Heart left ventricle (tissue), 13 donors: Measurements from ENCODE around the gene SERPINF2.

Source experiments
- POLR2A ChIP-seq, 2 donors: fragments of 450-650 bp; IDR thresholded peaks; one replicate each; pipeline ENCODE4 v1.6.1; 2017; ENCODE audit warnings: antibody characterized with exemption in 2 of 2, mild to moderate bottlenecking in 2 of 2, moderate library complexity in 2 of 2
- TF ChIP-seq, protein P1 (sequence below), 12 donors: fragments of 200-600 bp; sonication (generic) in 4 of 12; IDR thresholded peaks; one replicate each; pipeline versions ENCODE4 v1.5.0 to v1.8.0; 2018 to 2022; ENCODE audit warnings: antibody characterized with exemption in 12 of 12, mild to moderate bottlenecking in 5 of 12
- donor health status: ischemic (EF 13 %, LVEDD 7.1; RV severe dilation, severe dysfunction).
- donor health status: DM: no; HTN: yes; CAD: no.
- donor health status: DM: no; HTN: no; CAD: no.
- donor health status: ischemic (EF 25% LVEDD 6.9; RV normal size, moderate dysfunction).
- donor health status: ischemic (EF 25% LVEDD 5.7; RV mildly dilated, moderate dysfunction).
- donor health status: ischemic (EF 35%, LVEDD 5.7; RV mildly dilated, moderate dysfunction).
- donor health status: nonischemic (EF 11% LVEDD 7.7; RV severe dilation, severe dysfunction).
- donor health status: DM: yes; HTN: yes; CAD: no.
- donor health status: PGD.
- donor health status: ischemic (EF 29% LVEDD 5.4; RV normal size, mild dysfunction).
- donor health status: nonischemic (EF 23%, LVEDD 6.1; RV moderate dilation, normal function).

DNA sequence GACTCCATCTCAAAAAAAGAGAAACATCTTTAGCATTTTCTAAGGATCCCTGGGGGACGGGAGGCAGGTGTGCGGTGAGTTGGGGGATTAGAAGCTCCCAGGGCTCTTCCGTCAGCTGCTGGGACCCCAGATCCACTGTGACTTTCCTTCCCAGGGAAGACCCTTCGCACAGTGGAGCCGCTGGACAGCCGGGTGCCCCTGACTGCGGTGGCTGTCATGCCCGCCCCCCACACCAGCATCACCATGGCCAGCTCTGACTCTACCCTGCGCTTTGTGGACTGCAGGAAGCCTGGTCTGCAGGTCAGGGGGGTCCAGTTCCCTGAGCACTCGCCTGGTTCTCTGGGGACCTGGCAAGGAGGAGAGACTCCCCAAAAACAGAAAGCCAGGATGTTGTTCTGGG lies 7.3 kb upstream of the SERPINF2 start:
- TF ChIP-seq, protein P1, sequence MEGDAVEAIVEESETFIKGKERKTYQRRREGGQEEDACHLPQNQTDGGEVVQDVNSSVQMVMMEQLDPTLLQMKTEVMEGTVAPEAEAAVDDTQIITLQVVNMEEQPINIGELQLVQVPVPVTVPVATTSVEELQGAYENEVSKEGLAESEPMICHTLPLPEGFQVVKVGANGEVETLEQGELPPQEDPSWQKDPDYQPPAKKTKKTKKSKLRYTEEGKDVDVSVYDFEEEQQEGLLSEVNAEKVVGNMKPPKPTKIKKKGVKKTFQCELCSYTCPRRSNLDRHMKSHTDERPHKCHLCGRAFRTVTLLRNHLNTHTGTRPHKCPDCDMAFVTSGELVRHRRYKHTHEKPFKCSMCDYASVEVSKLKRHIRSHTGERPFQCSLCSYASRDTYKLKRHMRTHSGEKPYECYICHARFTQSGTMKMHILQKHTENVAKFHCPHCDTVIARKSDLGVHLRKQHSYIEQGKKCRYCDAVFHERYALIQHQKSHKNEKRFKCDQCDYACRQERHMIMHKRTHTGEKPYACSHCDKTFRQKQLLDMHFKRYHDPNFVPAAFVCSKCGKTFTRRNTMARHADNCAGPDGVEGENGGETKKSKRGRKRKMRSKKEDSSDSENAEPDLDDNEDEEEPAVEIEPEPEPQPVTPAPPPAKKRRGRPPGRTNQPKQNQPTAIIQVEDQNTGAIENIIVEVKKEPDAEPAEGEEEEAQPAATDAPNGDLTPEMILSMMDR (IDR thresholded peaks at IDR 0.05), result no peak
- TF ChIP-seq POLR2A (IDR thresholded peaks at IDR 0.05), result no peak
